AG10803 (cell line): ENCODE results near the gene PLXND1.
"Not testable (repeated sequence)": the region's sequence is repeated elsewhere in the genome, so short reads cannot be mapped to it uniquely, and the experiment has no call there.

Experiments used
- DNase-seq: peaks from one replicate; pipeline ENCODE4 v3.0.0; 2010; ENCODE audit warnings: low read depth
- H3K4me3 ChIP-seq: 2 replicates; pipeline ENCODE4 v1.5.1; 2011; ENCODE audit warnings: mild to moderate bottlenecking, low read length, control low read depth
- CTCF ChIP-seq: conservative IDR thresholded peaks from 2 replicates; pipeline ENCODE4 v1.5.1; 2011; ENCODE audit warnings: mild to moderate bottlenecking, low read length, control low read depth, inconsistent platforms

The PLXND1 gene

GRCh38 chr3:129517516-129517915, 89.0 kb downstream of the PLXND1 start:
- H3K4me3 ChIP-seq = no peak overlapping the region
- no peak for DNase-seq
- TF ChIP-seq CTCF = no peak

GRCh38 chr3:129515821-129516432, 90.5 kb downstream of the PLXND1 start:
- H3K4me3 ChIP-seq, DNase-seq: not testable (repeated sequence)

DNA sequence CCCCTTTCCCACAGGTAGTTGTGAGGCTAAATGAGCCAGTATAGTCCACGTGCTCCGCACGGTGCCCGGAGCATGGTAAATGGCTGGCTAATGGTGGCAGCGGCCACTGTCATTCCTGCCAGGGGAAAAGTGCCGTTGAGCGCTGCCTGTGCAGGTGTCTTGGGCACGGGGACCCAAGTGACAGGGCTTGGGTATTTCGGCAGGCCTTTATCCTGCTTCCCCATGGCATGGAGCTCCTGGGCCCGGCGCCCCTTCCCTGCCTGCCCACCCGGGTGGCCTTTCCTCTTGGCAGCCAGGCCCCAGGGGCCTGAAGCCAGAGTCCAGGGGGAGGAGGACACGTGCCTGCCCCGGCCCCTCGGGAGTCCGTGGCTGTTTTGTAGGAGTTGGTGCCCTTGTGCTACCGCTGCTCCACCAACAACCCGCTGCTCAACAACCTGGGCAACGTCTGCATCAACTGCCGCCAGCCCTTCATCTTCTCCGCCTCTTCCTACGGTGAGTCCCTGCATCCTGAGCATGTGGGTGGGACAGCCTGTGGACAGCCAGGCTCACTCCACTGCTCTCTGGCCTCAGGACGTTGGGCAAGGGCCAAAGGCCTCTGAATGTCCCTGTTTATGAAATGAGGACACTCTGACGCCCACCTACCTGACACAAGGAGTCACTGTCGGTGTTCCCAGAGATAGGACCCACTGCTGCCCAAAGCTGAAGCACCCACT, 91.2 kb downstream of the PLXND1 start:
- DNase-seq, H3K4me3 ChIP-seq: not testable (repeated sequence)

- no peak for TF ChIP-seq CTCF
- no peak overlapping the region for H3K4me3 ChIP-seq
- no peak for DNase-seq
These were observed 91.9 kb downstream of the PLXND1 start for GRCh38 chr3:129514563-129514962.

DNA sequence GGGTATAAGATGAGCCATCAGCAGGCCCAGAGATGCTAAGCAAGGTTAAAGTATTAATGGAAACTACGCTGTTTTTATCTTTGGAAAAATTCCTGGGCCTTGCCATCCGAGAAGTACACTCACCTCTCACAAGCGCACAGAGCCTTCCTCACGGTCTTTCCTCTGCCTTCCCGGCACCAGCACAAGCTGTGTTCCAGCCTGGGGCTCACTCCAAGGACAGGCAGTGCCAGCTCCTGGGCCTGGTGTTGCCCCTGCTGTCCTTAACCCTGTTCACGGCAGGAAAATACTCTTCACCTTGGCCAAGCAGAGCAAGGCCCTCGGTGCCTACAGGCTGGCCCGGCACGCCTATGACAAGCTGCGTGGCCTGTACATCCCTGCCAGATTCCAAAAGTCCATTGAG, 92.4 kb downstream of the PLXND1 start:
- TF ChIP-seq CTCF = no peak
- no peak for DNase-seq
- H3K4me3 ChIP-seq = no peak overlapping the region

GRCh38 chr3:129513705-129514104, 92.8 kb downstream of the PLXND1 start:
- no peak for DNase-seq
- TF ChIP-seq CTCF = no peak

DNA sequence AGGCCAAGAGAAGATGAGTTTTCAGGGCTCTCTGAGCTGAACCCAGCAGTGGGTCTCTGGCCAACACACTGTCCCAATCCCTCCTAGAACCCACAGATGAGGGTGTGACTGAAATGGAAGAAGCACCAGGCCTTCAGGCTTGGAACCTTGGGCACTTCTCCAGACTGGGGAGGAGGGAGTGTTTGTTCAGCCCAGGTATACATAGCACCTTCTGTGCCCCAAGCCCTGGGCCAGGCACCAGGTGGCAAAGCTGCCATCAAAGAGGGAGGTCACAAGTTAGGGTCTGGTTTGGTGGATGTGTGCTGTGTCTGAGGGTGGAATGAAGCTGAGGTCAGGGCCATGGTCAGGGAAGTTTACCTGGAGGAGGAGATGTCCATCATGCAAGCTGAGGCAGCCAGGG, 93.9 kb downstream of the PLXND1 start:
- H3K4me3 ChIP-seq = no peak overlapping the region
- DNase-seq = no peak
- no peak for TF ChIP-seq CTCF

More at GRCh38 chr3:129513705-129514104, 92.8 kb downstream of the PLXND1 start:
- no peak overlapping the region for H3K4me3 ChIP-seq

- DNase-seq = no peak
These were observed 99.2 kb downstream of the PLXND1 start for GRCh38 chr3:129507181-129507831.

More at GRCh38 chr3:129507181-129507831, 99.2 kb downstream of the PLXND1 start:
- TF ChIP-seq CTCF = no peak
- no peak overlapping the region for H3K4me3 ChIP-seq
